GM19452 (cell line): ENCODE data around the gene ZNF23.

ENCODE experiments used
- ATAC-seq: cut with Tn5 transposase; IDR thresholded peaks from one replicate; pipeline ENCODE4 v1.9.1; 2021; ENCODE audit not compliant: unreplicated experiment

ZNF23 gene

DNA sequence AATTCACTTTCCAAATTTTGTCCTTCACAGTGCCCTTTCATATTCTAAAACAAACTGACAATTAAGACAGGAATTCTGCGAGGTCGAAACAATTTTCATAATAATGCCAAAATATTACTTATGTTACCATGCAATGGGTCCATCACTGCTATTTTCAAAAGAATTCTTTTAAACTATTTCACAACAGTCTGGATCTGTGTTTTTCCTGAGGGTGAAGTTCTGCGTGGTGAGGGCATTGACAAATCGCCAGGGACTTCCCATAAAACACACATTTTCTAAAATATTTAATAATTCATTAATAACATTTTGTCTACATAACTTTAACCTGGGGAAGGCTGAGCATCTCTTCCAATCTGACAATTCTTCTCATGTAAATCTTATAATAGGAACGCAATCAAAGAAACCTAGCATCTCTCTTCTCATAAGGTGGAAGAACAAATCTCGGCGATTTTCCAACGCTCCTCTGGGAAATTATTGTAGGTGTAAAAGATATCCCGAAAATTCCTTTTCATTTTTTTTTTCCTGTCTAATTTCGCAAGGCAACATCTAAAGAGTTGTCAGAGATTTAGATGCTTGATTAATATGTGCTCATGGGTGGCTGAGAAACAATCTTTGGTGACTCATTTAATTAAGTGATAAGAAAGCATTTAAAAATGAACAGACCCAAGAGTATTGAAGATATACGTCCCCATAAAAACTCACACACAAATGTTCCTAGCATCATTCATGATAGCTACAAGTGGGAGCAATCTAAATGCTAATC, 62.1 kb downstream of the ZNF23 start:
- no peak for ATAC-seq
